Measurements from ENCODE around the gene NELL1.
A peak's percentile ranks its signal among the peaks of the same experiment; 100 is the strongest.

Gene NELL1

GRCh38 chr11:21258414-21258813 is 589.0 kb downstream of the NELL1 start:
- Histone ChIP-seq H4K12ac (ENCODE audit: low read depth, low read length) (no peak overlapping the region), H3K4me1 (ENCODE audit: control insufficient read depth in 1 of 2, insufficient read depth in 2 of 2, low read length in 2 of 2) (no peaks in the 10 kb centered on the region), H2AK5ac (ENCODE audit: low read length) (no peak overlapping the region), H3K79me1 (ENCODE audit: low read length) (no peaks in the 10 kb centered on the region), H3K18ac (ENCODE audit: low read length) (no peak overlapping the region), H3K27me3 (ENCODE audit: insufficient read depth, low read length) (no peaks in the 10 kb centered on the region), H3K9ac (ENCODE audit: low read length) (no peak overlapping the region), H4K8ac (ENCODE audit: low read depth, low read length) (no peak overlapping the region), H2AFZ (ENCODE audit: insufficient read depth, low read length, poor library complexity) (no peak overlapping the region), H2BK120ac (ENCODE audit: insufficient read depth, low read length, poor library complexity) (no peak overlapping the region), H3K27ac (ENCODE audit: low read depth, low read length) (no peak overlapping the region), H3K36me3 (ENCODE audit: control insufficient read depth in 1 of 2, insufficient read depth in 2 of 2, low read length in 2 of 2) (no peaks in the 10 kb centered on the region), H3K79me2 (ENCODE audit: control insufficient read depth, insufficient read depth, low read length, poor library complexity) (no peaks in the 10 kb centered on the region), H3K23ac (ENCODE audit: low read length) (no peak overlapping the region), H2BK5ac (ENCODE audit: low read depth, low read length, poor library complexity) (no peak overlapping the region), H3K4me3 (ENCODE audit: low read depth, low read length) (no peak overlapping the region), H3K4ac (ENCODE audit: low read depth, low read length) (no peak overlapping the region), H4K91ac (ENCODE audit: low read depth, low read length) (no peak overlapping the region), H3K4me2 (ENCODE audit: low read length) (no peak overlapping the region), H3K9me3 (ENCODE audit: insufficient read depth, low read depth, low read length) (no peaks in the 10 kb centered on the region), H2BK12ac (ENCODE audit: low read length) (no peak overlapping the region), H3K14ac (ENCODE audit: low read length) (no peak overlapping the region)
- no peak for DNase-seq
- no CpG with 5 or more reads among the region's 2 CpGs for WGBS (ENCODE audit: extremely low coverage, insufficient coverage, insufficient read length)

- Histone ChIP-seq H3K14ac (ENCODE audit: low read length) (no peak overlapping the region), H4K12ac (ENCODE audit: low read depth, low read length) (no peak overlapping the region), H2BK120ac (ENCODE audit: insufficient read depth, low read length, poor library complexity) (no peak overlapping the region), H4K91ac (ENCODE audit: low read depth, low read length) (no peak overlapping the region), H3K79me1 (ENCODE audit: low read length) (no peaks in the 10 kb centered on the region), H3K27ac (ENCODE audit: low read depth, low read length) (no peak overlapping the region), H2BK5ac (ENCODE audit: low read depth, low read length, poor library complexity) (no peak overlapping the region), H4K8ac (ENCODE audit: low read depth, low read length) (no peak overlapping the region), H3K4me1 (ENCODE audit: control insufficient read depth in 1 of 2, insufficient read depth in 2 of 2, low read length in 2 of 2) (no peaks in the 10 kb centered on the region), H3K18ac (ENCODE audit: low read length) (no peak overlapping the region), H2AFZ (ENCODE audit: insufficient read depth, low read length, poor library complexity) (no peak overlapping the region), H2BK12ac (ENCODE audit: low read length) (no peak overlapping the region), H3K9me3 (ENCODE audit: insufficient read depth, low read depth, low read length) (no peaks in the 10 kb centered on the region), H3K4ac (ENCODE audit: low read depth, low read length) (no peak overlapping the region), H3K4me2 (ENCODE audit: low read length) (no peak overlapping the region), H3K79me2 (ENCODE audit: control insufficient read depth, insufficient read depth, low read length, poor library complexity) (no peaks in the 10 kb centered on the region), H3K23ac (ENCODE audit: low read length) (no peak overlapping the region), H2AK5ac (ENCODE audit: low read length) (no peak overlapping the region), H3K9ac (ENCODE audit: low read length) (no peak overlapping the region), H3K36me3 (ENCODE audit: control insufficient read depth in 1 of 2, insufficient read depth in 2 of 2, low read length in 2 of 2) (no peaks in the 10 kb centered on the region), H3K27me3 (ENCODE audit: insufficient read depth, low read length) (no peaks in the 10 kb centered on the region), H3K4me3 (ENCODE audit: low read depth, low read length) (no peak overlapping the region)
- no peak for DNase-seq
These were observed 590.7 kb downstream of the NELL1 start for GRCh38 chr11:21260101-21260500.

- Histone ChIP-seq H3K4ac (ENCODE audit: low read depth, low read length) (no peak overlapping the region), H3K27me3 (ENCODE audit: insufficient read depth, low read length) (no peaks in the 10 kb centered on the region), H2BK5ac (ENCODE audit: low read depth, low read length, poor library complexity) (no peak overlapping the region), H3K79me2 (ENCODE audit: control insufficient read depth, insufficient read depth, low read length, poor library complexity) (no peaks in the 10 kb centered on the region), H3K18ac (ENCODE audit: low read length) (no peak overlapping the region), H4K91ac (ENCODE audit: low read depth, low read length) (no peak overlapping the region), H2BK120ac (ENCODE audit: insufficient read depth, low read length, poor library complexity) (no peak overlapping the region), H3K4me3 (ENCODE audit: low read depth, low read length) (no peak overlapping the region), H3K4me2 (ENCODE audit: low read length) (no peak overlapping the region), H3K79me1 (ENCODE audit: low read length) (no peaks in the 10 kb centered on the region), H4K8ac (ENCODE audit: low read depth, low read length) (no peak overlapping the region), H3K9ac (ENCODE audit: low read length) (no peak overlapping the region), H3K9me3 (ENCODE audit: insufficient read depth, low read depth, low read length) (no peaks in the 10 kb centered on the region), H2AK5ac (ENCODE audit: low read length) (no peak overlapping the region), H4K12ac (ENCODE audit: low read depth, low read length) (no peak overlapping the region), H3K23ac (ENCODE audit: low read length) (no peak overlapping the region), H3K4me1 (ENCODE audit: control insufficient read depth in 1 of 2, insufficient read depth in 2 of 2, low read length in 2 of 2) (no peaks in the 10 kb centered on the region), H3K36me3 (ENCODE audit: control insufficient read depth in 1 of 2, insufficient read depth in 2 of 2, low read length in 2 of 2) (no peaks in the 10 kb centered on the region), H2BK12ac (ENCODE audit: low read length) (no peak overlapping the region), H2AFZ (ENCODE audit: insufficient read depth, low read length, poor library complexity) (no peak overlapping the region), H3K14ac (ENCODE audit: low read length) (no peak overlapping the region), H3K27ac (ENCODE audit: low read depth, low read length) (no peak overlapping the region)
- no CpG with 5 or more reads among the region's 4 CpGs for WGBS (ENCODE audit: extremely low coverage, insufficient coverage, insufficient read length)
- DNase-seq, result no peak
These were observed 593.6 kb downstream of the NELL1 start for GRCh38 chr11:21262992-21263391.

- no peak overlapping the region for H2AK5ac ChIP-seq (ENCODE audit: low read length)
- H3K4me2 ChIP-seq (ENCODE audit: low read length), result no peak overlapping the region
- H3K9me3 ChIP-seq (ENCODE audit: insufficient read depth, low read depth, low read length), result no peaks in the 10 kb centered on the region
- no peak overlapping the region for H3K18ac ChIP-seq (ENCODE audit: low read length)
- no peak overlapping the region for H2BK12ac ChIP-seq (ENCODE audit: low read length)
- H2BK5ac ChIP-seq (ENCODE audit: low read depth, low read length, poor library complexity), result no peak overlapping the region
- no peak overlapping the region for H3K9ac ChIP-seq (ENCODE audit: low read length)
- no CpG with 5 or more reads among the region's 1 CpG for WGBS (ENCODE audit: extremely low coverage, insufficient coverage, insufficient read length)
- H3K4me3 ChIP-seq (ENCODE audit: low read depth, low read length), result no peak overlapping the region
- H3K27ac ChIP-seq (ENCODE audit: low read depth, low read length), result no peak overlapping the region
- no peak overlapping the region for H3K23ac ChIP-seq (ENCODE audit: low read length)
- H3K36me3 ChIP-seq (ENCODE audit: control insufficient read depth in 1 of 2, insufficient read depth in 2 of 2, low read length in 2 of 2), result no peaks in the 10 kb centered on the region
- no peaks in the 10 kb centered on the region for H3K27me3 ChIP-seq (ENCODE audit: insufficient read depth, low read length)
- H3K79me2 ChIP-seq (ENCODE audit: control insufficient read depth, insufficient read depth, low read length, poor library complexity), result no peaks in the 10 kb centered on the region
- no peak overlapping the region for H4K8ac ChIP-seq (ENCODE audit: low read depth, low read length)
- H2AFZ ChIP-seq (ENCODE audit: insufficient read depth, low read length, poor library complexity), result no peak overlapping the region
- no peak overlapping the region for H4K12ac ChIP-seq (ENCODE audit: low read depth, low read length)
- H4K91ac ChIP-seq (ENCODE audit: low read depth, low read length), result no peak overlapping the region
- H3K79me1 ChIP-seq (ENCODE audit: low read length), result no peaks in the 10 kb centered on the region
- H3K4me1 ChIP-seq (ENCODE audit: control insufficient read depth in 1 of 2, insufficient read depth in 2 of 2, low read length in 2 of 2), result no peaks in the 10 kb centered on the region
- H3K14ac ChIP-seq (ENCODE audit: low read length), result no peak overlapping the region
- H2BK120ac ChIP-seq (ENCODE audit: insufficient read depth, low read length, poor library complexity), result no peak overlapping the region
- H3K4ac ChIP-seq (ENCODE audit: low read depth, low read length), result no peak overlapping the region
- peak; percentile 4 to 38 for DNase-seq
These were observed 594.7 kb downstream of the NELL1 start for GRCh38 chr11:21264125-21264524.

Data from trophoblast cell (in vitro differentiated cells and primary cell).